Measurements from ENCODE around the gene CREB5.
"Not testable (repeated sequence)": the region's sequence is repeated elsewhere in the genome, so short reads cannot be mapped to it uniquely, and the experiment has no call there.

Gene CREB5

GRCh38 chr7:28782362-28782761 is 370.0 kb downstream of the CREB5 start:
- no peak for DNase-seq (ENCODE audit: low read depth)

DNA sequence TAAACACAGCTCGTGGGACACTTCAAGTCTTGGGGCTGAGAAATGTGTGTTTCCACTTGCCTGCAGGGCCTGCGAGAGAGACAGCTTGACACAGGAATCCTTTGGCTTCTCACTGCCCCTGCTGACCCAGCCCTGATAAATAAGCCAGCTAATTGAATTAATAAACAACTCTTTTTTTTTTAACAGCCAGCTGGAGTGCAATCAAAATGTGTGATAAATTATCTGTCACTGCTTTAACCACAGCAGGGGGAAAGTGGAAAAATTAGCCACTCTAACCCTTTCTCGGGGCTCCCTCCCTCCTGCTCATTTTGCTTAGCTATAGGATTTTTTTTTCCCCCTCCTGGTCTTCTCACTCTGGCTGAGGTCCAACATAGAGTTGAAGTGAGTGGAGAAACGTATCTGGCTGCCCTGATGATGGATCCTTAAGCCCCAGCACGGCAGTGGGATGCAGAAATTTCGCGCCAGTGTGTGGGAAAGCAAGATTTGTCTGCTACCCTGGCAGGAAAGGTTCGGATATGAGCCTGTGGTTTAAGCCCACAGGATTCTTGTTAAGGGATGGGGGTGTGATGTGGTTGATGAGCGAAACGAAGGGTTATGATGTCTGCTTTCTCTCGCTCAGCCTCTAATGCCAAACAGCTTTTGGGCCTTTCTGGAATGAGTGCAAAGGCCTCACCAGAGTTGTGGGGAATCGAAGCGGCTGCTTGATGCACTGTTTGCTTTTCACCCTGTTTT is 372.0 kb downstream of the CREB5 start:
- no peak for DNase-seq (ENCODE audit: low read depth)

DNA sequence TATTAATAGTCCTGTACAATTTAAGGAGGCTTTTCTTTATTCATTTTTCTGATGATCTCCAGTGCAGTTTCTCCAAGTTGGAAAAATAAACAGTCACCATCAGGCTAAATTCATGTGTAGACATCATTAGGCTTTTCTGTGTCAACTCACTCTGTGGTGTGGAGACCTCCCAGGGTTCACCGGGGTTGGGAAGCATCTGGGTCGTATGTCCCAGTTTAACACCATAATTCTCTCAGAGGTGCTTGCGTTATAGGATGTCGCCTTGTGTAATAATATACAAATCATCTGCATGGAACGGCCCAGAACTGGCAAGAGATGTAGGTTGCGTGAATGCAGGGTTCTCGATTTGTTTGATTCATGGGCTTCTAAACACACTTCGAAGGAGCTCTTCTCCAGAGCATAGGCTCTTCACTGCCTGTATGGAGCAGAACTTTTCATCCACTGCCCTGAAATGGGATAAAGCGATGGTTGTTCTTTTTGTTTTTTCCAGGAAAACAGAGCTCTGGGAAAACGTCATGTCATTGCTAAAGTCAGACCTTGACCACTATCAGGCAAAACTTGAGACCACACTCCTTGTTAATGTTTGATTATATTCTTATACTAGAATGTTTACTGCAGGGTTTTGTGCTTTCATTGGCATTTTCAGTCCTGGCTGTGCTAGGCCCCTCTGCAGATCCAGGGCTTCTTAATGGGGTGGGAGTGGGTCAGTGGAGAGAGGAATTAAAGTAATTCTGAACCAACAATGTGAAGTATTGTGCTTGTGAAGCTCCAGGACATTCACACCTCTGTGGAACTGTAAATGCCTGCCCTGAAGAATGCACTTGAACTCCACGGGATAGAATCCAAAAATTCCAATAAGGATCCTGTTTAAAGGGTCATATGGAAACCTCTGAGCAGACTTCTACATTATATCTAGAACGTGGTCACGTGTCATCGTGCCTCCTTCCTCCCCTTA is 373.0 kb downstream of the CREB5 start:
- DNase-seq (ENCODE audit: low read depth) = no peak

GRCh38 chr7:28786156-28786555 is 373.8 kb downstream of the CREB5 start:
- DNase-seq (ENCODE audit: low read depth) = not testable (repeated sequence)

- DNase-seq (ENCODE audit: low read depth) = no peak
Measured at GRCh38 chr7:28787106-28787505, 374.8 kb downstream of the CREB5 start.

GRCh38 chr7:28790467-28790866 is 378.1 kb downstream of the CREB5 start:
- DNase-seq (ENCODE audit: low read depth) = no peak

GRCh38 chr7:28792858-28793257 is 380.5 kb downstream of the CREB5 start:
- DNase-seq (ENCODE audit: low read depth) = no peak

GRCh38 chr7:28793381-28794085 is 381.2 kb downstream of the CREB5 start:
- no peak for DNase-seq (ENCODE audit: low read depth)

DNA sequence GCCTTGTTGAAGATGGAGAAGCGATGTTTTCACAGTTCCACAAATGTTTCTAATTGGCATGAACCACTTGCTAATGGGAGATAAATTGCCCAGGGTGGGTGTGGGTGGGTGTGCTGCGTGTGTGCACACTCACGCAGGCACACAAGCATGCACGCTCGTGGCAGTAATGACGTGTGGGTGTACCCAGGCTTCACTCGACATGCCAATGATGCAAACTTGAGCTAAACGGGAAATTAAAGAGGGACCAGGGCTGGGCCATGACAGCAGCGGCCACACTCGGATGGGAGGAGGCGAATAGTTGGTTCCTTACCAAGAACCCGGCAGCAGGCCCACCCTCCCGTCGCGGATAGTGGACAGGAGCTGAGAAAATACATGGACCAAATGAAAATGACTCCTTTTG is 386.0 kb downstream of the CREB5 start:
- no peak for DNase-seq (ENCODE audit: low read depth)

- DNase-seq (ENCODE audit: low read depth) = no peak
Measured at GRCh38 chr7:28799619-28800018, 387.3 kb downstream of the CREB5 start.

- no peak for DNase-seq (ENCODE audit: low read depth)
Measured at GRCh38 chr7:28800150-28800549, 387.8 kb downstream of the CREB5 start.

GRCh38 chr7:28802450-28802849 is 390.1 kb downstream of the CREB5 start:
- DNase-seq (ENCODE audit: low read depth) = no peak

DNA sequence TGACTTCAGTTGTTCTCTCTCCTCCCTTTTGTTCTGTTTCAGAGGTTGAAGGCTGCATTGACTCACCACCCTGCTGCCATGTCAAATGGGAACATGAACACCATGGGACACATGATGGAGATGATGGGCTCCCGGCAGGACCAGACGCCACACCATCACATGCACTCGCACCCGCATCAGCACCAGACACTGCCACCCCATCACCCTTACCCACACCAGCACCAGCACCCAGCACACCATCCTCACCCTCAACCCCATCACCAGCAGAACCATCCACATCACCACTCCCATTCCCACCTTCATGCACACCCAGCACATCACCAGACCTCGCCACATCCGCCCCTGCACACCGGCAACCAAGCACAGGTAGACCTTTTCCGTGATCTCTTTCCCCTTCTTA is 391.8 kb downstream of the CREB5 start:
- DNase-seq (ENCODE audit: low read depth) = no peak

DNA sequence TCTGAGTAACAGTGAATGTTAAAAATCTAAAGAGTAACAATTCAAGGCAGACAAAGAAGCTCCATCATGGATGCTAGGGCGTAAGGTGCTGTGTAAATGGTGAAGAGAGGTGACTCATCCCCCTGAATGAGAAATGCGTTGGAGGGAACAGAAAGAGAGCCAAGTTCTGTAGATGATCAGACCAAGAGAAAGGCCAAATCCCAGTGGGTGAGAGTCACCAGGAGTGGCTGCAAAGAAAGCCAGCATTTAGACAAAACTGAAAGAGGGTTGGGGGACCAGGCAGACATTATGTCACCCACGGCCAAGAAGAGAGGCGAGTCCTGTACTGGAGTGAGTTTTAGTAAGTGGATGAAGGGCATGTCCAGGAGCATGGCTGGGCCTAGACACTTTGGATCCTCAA is 392.7 kb downstream of the CREB5 start:
- DNase-seq (ENCODE audit: low read depth) = peak; percentile 71

GRCh38 chr7:28806841-28807240 is 394.5 kb downstream of the CREB5 start:
- DNase-seq (ENCODE audit: low read depth) = no peak

GRCh38 chr7:28807396-28807994 is 395.2 kb downstream of the CREB5 start:
- no peak for DNase-seq (ENCODE audit: low read depth)

GRCh38 chr7:28808796-28809533 is 396.6 kb downstream of the CREB5 start:
- peak; percentile 61 for DNase-seq (ENCODE audit: low read depth)

DNA sequence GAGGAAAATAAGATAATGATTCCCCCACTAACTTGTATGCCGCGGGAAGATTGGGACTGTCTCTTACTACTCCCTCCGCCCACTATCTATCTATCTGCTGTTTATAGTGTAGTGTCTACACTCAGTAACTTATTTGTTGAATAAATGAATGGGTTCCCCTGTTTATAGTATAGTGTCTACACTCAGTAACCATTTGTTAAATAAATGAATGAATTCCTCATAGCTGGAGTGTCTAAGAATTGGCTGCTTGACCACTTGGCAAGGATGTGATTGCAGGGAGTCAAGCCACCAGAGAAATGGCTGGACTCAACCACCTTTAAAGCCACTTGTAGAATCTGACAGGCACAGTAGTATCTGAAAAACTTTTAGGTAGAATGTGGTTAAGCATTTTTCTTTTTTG is 398.7 kb downstream of the CREB5 start:
- no peak for DNase-seq (ENCODE audit: low read depth)

- no peak for DNase-seq (ENCODE audit: low read depth)
Measured at GRCh38 chr7:28811701-28812430, 399.5 kb downstream of the CREB5 start.

GRCh38 chr7:28812616-28813015 is 400.3 kb downstream of the CREB5 start:
- DNase-seq (ENCODE audit: low read depth) = no peak
